Gastrocnemius medialis (tissue), 4 donors: ENCODE measurements around the gene TCF12.

ENCODE experiments used
- CTCF ChIP-seq, 5 experiments: fragments of 450-650 bp in 3 of 5; fragments of 200-600 bp in 2 of 5; sonication (generic) in 2 of 5; IDR thresholded peaks in 4 of 5; conservative IDR thresholded peaks in 1 of 5; 1 replicate in 4 of 5; 2 replicates in 1 of 5; pipeline ENCODE4 v1.5.1; 2016 to 2019; ENCODE audit warnings: antibody characterized with exemption in 5 of 5, mild to moderate bottlenecking in 3 of 5, moderate library complexity in 3 of 5
- POLR2A ChIP-seq, 2 donors: fragments of 450-650 bp; IDR thresholded peaks; one replicate each; pipeline ENCODE4 v1.6.1; 2017; ENCODE audit warnings: antibody characterized with exemption in 2 of 2, mild to moderate bottlenecking in 2 of 2, moderate library complexity in 2 of 2

- no peak for TF ChIP-seq POLR2A (IDR thresholded peaks at IDR 0.05)
- no peak for TF ChIP-seq CTCF (IDR thresholded peaks at IDR 0.05 in 4 of 5, conservative IDR thresholded peaks at IDR 0.05 in 1 of 5)
Measured at GRCh38 chr15:57012556-57012955, 94.1 kb downstream of the TCF12 start.
